DLD1 (cell line): ENCODE data around the gene TCF19.

Source experiments
- in situ Hi-C: cut with HindIII; loops from 2 replicates; pipeline ENCODE4 v1.10.0; 2017; ENCODE audit warnings: low sequenced_read_pairs

Gene TCF19

GRCh38 chr6:31126396-31127175 lies 31.8 kb upstream of the TCF19 start:
- in situ Hi-C loops = loop anchor here (25.0 kb wide), 1 partner anchor 111 kb away; no protein-coding TSS in a partner anchor

DNA sequence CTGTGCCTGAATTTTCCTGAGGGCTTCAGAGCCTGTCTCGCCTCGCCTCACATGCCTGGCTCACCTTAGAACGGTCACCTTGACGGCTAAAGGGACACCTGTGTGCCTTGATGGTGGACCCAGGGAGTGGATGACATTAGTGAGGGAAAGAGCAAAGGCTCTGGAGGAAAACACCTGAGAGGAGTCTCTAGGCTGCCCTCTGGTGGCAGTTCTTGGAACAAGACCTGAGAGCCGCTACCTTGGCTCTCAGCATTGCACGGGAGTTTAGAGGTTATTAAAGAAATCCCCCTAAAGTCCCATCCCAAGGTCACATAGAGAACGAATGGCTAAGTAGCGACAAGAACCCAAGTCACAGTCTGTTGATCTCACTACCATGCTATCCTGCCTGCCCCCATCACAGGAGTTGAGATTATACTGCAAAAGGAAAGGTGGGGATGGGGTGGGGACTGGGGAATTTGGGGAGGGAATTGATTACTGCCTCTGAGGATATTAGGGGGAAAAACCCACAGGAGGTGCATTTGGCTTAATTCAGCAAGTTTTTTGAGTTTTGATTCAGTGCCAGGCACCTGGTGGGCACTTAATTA lies 30.2 kb upstream of the TCF19 start:
- in situ Hi-C loops = loop anchor here (25.0 kb wide), 1 partner anchor 109 kb away; no protein-coding TSS in a partner anchor

DNA sequence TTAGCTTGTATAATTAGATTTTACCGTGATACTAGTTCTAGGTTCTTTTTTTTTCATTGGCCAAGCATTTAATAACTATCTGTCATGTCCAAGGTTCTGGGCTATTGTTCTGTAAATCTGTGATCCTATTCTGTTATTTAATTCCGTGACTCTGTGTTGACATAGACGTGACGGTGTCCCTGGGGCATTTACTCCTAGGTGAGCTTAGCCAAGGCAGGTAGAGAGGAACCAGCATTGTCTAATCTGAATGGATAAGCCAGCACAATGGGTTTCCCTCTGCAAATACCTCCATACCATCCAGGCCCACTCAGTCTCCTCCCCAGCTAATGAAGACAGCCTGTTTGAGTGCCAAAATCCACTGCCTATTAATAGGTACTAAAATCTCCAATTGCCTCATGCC lies 29.3 kb upstream of the TCF19 start:
- in situ Hi-C loops = loop anchor here (25.0 kb wide), 1 partner anchor 108 kb away; no protein-coding TSS in a partner anchor

DNA sequence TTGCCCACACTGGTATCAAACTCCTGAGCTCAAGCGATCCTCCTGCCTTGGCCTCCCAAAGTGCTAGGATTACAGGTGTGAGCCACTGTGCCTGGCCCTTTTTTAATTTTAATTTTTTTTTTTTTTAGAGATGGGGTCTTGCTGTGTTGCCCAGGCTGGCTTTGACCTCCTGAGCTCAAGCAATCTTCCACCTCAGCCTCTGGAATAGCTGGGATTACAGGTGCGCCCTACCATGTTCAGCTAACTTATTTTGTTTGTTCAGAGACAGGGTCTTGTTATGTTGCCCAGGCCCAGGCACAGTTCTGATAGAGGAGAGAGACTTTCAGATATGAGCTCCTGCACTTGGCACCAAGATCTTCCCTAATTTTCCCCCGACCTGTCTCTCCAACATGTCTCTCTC lies 27.6 kb upstream of the TCF19 start:
- in situ Hi-C loops = loop anchor here (25.0 kb wide), 1 partner anchor 107 kb away; no protein-coding TSS in a partner anchor

DNA sequence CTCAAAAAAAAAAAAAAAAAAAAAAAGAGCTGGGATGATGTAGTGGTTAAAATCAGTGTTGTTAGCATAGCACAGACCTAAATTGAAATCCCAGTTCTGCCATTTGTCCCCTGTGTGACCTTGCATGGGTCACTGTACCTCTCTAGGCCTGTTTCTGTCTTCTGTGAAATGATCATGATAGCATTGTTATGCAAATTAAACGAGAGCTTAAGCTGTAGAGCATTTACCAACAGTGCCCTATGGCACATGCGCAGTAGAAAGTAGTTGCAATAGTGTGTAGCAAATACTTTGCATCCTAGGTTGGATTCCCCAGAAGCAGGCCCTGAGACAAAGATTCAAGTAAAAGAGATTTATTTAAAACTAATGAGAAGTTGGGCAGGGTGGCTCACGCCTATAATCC lies 26.8 kb upstream of the TCF19 start:
- in situ Hi-C loops = loop anchor here (25.0 kb wide), 1 partner anchor 106 kb away; no protein-coding TSS in a partner anchor

DNA sequence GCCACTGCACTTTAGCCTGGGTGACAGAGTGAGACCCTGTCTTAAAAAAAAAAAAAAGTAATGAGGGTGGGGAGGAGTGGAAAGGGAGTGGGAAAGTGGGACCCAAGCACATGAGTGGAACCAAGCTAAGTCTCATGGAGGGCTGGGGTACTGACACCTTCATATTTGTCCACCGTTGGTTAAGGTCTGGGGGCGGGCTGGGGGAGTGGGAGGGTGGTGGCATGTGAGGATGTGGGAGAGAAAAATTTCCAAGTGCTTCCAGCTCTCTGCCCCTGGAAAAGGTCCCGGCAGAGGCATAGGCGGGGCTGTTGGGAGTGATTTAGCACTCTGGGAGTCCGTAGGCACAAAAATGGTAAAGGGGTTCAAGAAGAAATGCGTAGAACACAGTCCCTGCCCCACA lies 25.6 kb upstream of the TCF19 start:
- in situ Hi-C loops = loop anchor here (25.0 kb wide), 1 partner anchor 104 kb away; no protein-coding TSS in a partner anchor

DNA sequence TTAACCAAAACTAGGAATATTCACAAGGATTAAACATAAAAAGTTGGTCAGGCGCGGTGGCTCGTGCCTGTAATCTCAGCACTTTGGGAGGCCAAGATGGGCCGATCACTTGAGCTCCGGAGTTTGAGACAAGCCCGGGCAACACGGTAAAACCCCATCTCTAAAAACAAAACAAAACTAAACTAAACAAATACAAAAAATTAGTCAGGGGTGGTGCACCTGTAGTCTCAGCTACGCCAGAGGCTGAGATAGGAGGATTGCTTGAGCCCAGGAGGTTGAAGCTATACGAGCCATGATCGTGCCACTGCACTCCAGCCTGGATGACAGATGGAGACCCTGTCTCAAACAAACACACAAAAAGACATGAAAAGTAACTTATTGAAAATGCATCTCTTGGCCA lies 22.7 kb upstream of the TCF19 start:
- in situ Hi-C loops = loop anchor here (25.0 kb wide), 1 partner anchor 102 kb away; no protein-coding TSS in a partner anchor

DNA sequence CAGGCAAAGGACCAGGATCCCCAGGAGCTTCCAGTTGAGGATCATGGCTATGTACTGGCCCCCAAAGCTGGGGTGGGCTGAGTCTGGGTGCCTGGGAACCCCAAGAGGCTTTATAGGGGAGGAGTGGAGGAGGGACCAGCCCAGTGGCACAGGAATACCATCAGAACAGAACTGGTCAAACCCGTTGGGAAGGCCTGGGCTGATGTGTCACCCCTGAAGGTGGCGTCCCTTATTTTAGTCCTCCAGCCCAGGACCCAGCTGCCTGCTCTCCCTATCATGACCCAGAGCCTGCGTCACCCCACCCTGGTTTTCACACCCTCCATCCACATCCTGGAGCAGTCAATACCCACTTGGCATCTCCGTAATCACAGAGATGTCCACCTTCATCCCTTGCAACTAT lies 19.4 kb upstream of the TCF19 start, which contains the start of gene PSORS1C2:
PSORS1C2 (minus strand) TSS at position 85 of the 400 bp plus-strand sequence; CDS start at position 45, 40 bp downstream.
- in situ Hi-C loops = loop anchor here (25.0 kb wide), 1 partner anchor 98 kb away; no protein-coding TSS in a partner anchor

GRCh38 chr6:31139599-31139998 lies 18.8 kb upstream of the TCF19 start:
- in situ Hi-C loops = loop anchor here (25.0 kb wide), 1 partner anchor 98 kb away; no protein-coding TSS in a partner anchor

- in situ Hi-C loops = loop anchor here (25.0 kb wide), 1 partner anchor 97 kb away; no protein-coding TSS in a partner anchor
Observed at GRCh38 chr6:31140643-31141042, 17.7 kb upstream of the TCF19 start.

DNA sequence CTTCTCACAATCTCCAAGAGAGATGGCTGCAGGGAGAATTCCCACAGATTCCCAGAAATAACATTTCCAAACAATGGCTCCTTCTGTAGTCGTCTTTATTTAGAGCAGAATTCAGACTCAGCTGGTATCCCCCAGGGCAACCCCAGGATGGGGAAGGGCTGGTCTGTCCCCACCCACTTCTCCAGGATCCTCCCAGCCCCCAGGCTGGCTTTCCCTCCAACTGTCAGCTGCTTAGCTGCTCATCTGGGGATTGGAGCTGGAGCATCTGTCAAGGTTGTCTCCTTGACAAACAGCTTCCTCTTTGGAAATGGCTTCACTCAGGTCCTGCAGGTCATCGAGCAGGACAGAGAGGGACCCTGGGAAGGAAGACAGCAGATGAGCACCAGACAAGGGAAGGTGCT lies 16.0 kb upstream of the TCF19 start:
- in situ Hi-C loops = loop anchor here (25.0 kb wide), 1 partner anchor 95 kb away; no protein-coding TSS in a partner anchor

GRCh38 chr6:31143148-31143547 lies 15.2 kb upstream of the TCF19 start:
- in situ Hi-C loops = loop anchor here (25.0 kb wide), 1 partner anchor 94 kb away; no protein-coding TSS in a partner anchor

- in situ Hi-C loops = loop anchor here (25.0 kb wide), 1 partner anchor 93 kb away; no protein-coding TSS in a partner anchor
Observed at GRCh38 chr6:31144296-31144969, 14.0 kb upstream of the TCF19 start.

GRCh38 chr6:31144970-31145340 lies 13.4 kb upstream of the TCF19 start:
- in situ Hi-C loops = loop anchor here (25.0 kb wide), 1 partner anchor 92 kb away; no protein-coding TSS in a partner anchor

GRCh38 chr6:31145386-31145785 lies 13.0 kb upstream of the TCF19 start:
- in situ Hi-C loops = loop anchor here (25.0 kb wide), 1 partner anchor 92 kb away; no protein-coding TSS in a partner anchor

- in situ Hi-C loops = loop anchor here (25.0 kb wide), 1 partner anchor 87 kb away; no protein-coding TSS in a partner anchor
Observed at GRCh38 chr6:31149827-31150447, 8.5 kb upstream of the TCF19 start.

- in situ Hi-C loops = no loop called here
Observed at GRCh38 chr6:31152781-31153180, 5.6 kb upstream of the TCF19 start.

DNA sequence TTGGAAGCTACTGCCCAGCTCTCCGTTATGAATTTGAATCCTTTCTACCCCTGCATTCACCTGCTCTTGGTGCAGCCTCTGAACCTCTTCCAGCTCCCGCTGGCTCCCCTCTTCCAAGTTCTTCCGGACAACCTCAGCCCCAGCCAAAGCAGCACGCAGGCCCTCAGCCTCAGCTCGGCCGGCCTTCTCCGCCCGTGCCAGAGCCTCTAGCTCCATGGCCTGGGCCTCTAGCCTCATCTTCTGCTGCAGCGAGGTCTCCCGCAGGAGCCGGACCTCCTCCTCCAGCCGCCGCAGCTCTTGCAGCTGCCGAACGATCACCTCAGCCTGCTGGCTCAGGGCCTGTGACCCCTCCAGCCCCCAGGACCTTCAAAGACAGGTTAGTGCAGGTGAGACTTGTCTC lies 4.0 kb upstream of the TCF19 start:
- in situ Hi-C loops = no loop called here

DNA sequence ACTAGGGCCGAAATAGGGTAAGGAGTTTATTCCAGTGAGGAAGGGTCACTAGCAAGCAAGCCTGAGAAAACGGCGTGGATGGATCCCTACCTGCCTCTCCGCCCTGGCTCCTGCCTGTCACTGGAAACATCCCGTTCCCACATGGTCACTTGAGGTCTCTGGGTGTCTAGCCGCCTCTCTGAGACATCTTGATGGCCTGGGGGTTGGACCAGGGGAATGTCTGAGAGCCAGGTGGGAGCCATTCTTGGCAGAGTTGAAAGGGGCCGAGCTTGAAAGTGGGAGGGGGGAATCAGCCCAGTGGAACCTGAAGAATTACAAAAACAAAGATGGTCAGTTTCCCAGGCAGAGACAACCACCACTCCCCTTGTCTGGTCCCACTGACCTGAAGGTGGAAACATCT lies 1.7 kb upstream of the TCF19 start:
- in situ Hi-C loops = no loop called here

DNA sequence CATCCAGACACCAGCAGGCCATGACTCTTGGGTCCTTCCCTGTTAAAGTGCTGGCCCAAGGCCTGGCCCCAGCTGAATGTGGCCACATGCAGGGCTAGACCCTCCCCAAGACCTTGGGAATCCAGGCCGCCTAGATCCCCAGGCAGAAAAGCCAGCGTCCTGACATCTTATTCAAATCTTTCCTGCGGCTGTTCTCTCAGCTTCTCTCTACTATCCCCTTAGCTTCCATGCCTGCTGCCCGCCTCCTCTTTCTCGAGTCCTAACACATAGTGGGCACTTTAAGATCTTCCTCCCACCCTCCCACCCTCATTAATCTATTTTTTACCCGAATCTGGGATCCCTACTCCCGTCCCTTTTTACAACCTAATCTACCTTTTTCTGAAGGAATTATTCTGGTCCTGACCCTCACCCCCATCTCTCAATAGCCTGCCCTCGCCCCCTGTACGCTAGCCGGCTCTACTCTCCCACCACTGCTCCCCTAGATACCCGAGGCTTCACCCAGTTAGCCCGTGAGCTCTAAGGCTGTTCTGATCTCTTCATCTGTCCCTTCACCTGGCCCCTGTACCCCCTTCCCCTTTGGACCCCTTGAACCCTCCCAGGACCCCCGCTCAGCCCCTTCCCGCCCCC lies 763 bp upstream of the TCF19 start, which contains the start of gene CCHCR1:
CCHCR1 (minus strand) TSS at position 290 of the 627 bp plus-strand sequence; CDS start at position 88, 202 bp downstream.
- in situ Hi-C loops = no loop called here
